SK-N-SH (cell line): ENCODE results near the gene CEBPG. TPM values are rescaled to one million over a fixed set of nuclear protein-coding genes. Genes with fewer than 3 reads are reported as not detected.

Experiments used
- CTCF ChIA-PET: fragments of 300-600, 350-600 bp; formaldehyde crosslinking; extraction: SDS; loops from one replicate; lab custom pipeline; 2021; lab: Yijun Ruan, JAX
- POLR2A ChIA-PET: fragments of 350-600 bp; sonication (Branson Sonifier 250); formaldehyde crosslinking; extraction: SDS; loops from one replicate; lab custom pipeline; 2020; ENCODE audit warnings: antibody characterized with exemption, inconsistent platforms; lab: Yijun Ruan, JAX
- DNase-seq: peaks from one replicate; pipeline ENCODE4 v3.0.0; 2012
- H2AFZ ChIP-seq: fragments of 200-600 bp; sonication (generic); 2 replicates; pipeline ENCODE4 v1.8.1; 2016; ENCODE audit warnings: antibody characterized with exemption, mild to moderate bottlenecking, low read depth
- H3F3A ChIP-seq: fragments of 200-600 bp; sonication (generic); replicated peaks from 2 replicates; pipeline ENCODE3; 2016; ENCODE audit warnings: antibody characterized with exemption, mild to moderate bottlenecking; ENCODE audit not compliant: insufficient read depth
- H3K27ac ChIP-seq, 2 experiments: fragments of 200-500 bp in 1 of 2; fragments of 200-600 bp in 1 of 2; sonication (Bioruptor generic) in 1 of 2; sonication (generic), shearing (Covaris generic) in 1 of 2; 2 replicates each; pipeline versions ENCODE4 v1.5.1 to v1.6.1; 2014 to 2016; ENCODE audit warnings: low read depth in 2 of 2, inconsistent platforms in 1 of 2, low read length in 1 of 2, mild to moderate bottlenecking in 1 of 2, mixed read lengths in 1 of 2
- H3K27me3 ChIP-seq: fragments of 200-600 bp; sonication (generic), shearing (Covaris generic); 2 replicates; pipeline ENCODE4 v1.6.1; 2016; ENCODE audit warnings: mixed run types; ENCODE audit not compliant: insufficient read depth
- H3K36me3 ChIP-seq, 2 experiments: fragments of 200-500 bp in 1 of 2; fragments of 200-600 bp in 1 of 2; sonication (Bioruptor generic) in 1 of 2; sonication (generic) in 1 of 2; replicated peaks in 1 of 2; 2 replicates each; pipeline versions ENCODE3 to v1.5.1; 2014 to 2016; ENCODE audit warnings: low read length in 1 of 2, mild to moderate bottlenecking in 1 of 2; ENCODE audit not compliant: insufficient read depth in 2 of 2, control insufficient read depth in 1 of 2
- H3K4me1 ChIP-seq, 2 experiments: fragments of 200-500 bp in 1 of 2; fragments of 200-600 bp in 1 of 2; sonication (Bioruptor generic) in 1 of 2; sonication (generic), shearing (Covaris generic) in 1 of 2; 2 replicates each; pipeline versions ENCODE4 v1.5.1 to v1.6.1; 2014 to 2016; ENCODE audit warnings: low read depth in 1 of 2, low read length in 1 of 2, mixed run types in 1 of 2; ENCODE audit not compliant: insufficient read depth in 2 of 2, control insufficient read depth in 1 of 2
- H3K4me2 ChIP-seq: fragments of 200-600 bp; sonication (generic), shearing (Covaris generic); 2 replicates; pipeline ENCODE4 v1.6.1; 2017; ENCODE audit warnings: mixed run types
- H3K4me3 ChIP-seq, 2 experiments: fragments of 200-500 bp in 1 of 2; fragments of 200-600 bp in 1 of 2; sonication (Bioruptor generic) in 1 of 2; sonication (generic), shearing (Covaris generic) in 1 of 2; 2 replicates each; pipeline versions ENCODE4 v1.5.1 to v1.8.1; 2014 to 2016; ENCODE audit warnings: low read depth in 2 of 2, inconsistent platforms in 1 of 2, low read length in 1 of 2, mild to moderate bottlenecking in 1 of 2, mixed read lengths in 1 of 2, moderate library complexity in 1 of 2
- H3K79me2 ChIP-seq: fragments of 200-600 bp; sonication (generic); 2 replicates; pipeline ENCODE4 v1.8.1; 2017; ENCODE audit warnings: mild to moderate bottlenecking; ENCODE audit not compliant: insufficient read depth
- H3K9ac ChIP-seq: fragments of 200-600 bp; sonication (generic); 2 replicates; pipeline ENCODE4 v1.6.1; 2017; ENCODE audit warnings: mixed run types
- H3K9me2 ChIP-seq: fragments of 200-600 bp; sonication (generic); 2 replicates; pipeline ENCODE4 v1.6.1; 2017; ENCODE audit warnings: mixed run types
- H3K9me3 ChIP-seq: fragments of 200-600 bp; sonication (generic); 2 replicates; pipeline ENCODE4 v1.6.1; 2017; ENCODE audit warnings: mixed run types, mild to moderate bottlenecking, moderate library complexity
- H4K20me1 ChIP-seq: fragments of 200-600 bp; sonication (generic); 2 replicates; pipeline ENCODE4 v1.6.1; 2017; ENCODE audit warnings: mild to moderate bottlenecking, mixed run types; ENCODE audit not compliant: insufficient read depth
- EP300 ChIP-seq, 2 experiments: IDR thresholded peaks; 2 replicates each; pipeline versions ENCODE4 v1.4.0 to v1.6.1; 2012; ENCODE audit warnings: borderline replicate concordance in 1 of 2, low read depth in 1 of 2, low read length in 1 of 2
- EZH2phosphoT487 ChIP-seq: fragments of 200-600 bp; sonication (generic); IDR thresholded peaks from 2 replicates; pipeline ENCODE4 v1.6.1; 2017; ENCODE audit warnings: low read depth, mixed run types, mild to moderate bottlenecking, antibody characterized with exemption, moderate library complexity, borderline replicate concordance
- FOXJ3 ChIP-seq: sonication (generic); formaldehyde crosslinking; IDR thresholded peaks from 2 replicates; pipeline ENCODE4 v1.5.1; 2020; ENCODE audit warnings: mild to moderate bottlenecking, missing genetic modification reagents
- FOXM1 ChIP-seq: IDR thresholded peaks from 2 replicates; pipeline ENCODE4 v1.4.0; 2012; ENCODE audit warnings: low read depth, mild to moderate bottlenecking
- MEF2A ChIP-seq: IDR thresholded peaks from 2 replicates; pipeline ENCODE4 v1.4.0; 2012; ENCODE audit warnings: low read depth, borderline replicate concordance
- POLR2AphosphoS5 ChIP-seq: IDR thresholded peaks from 2 replicates; pipeline ENCODE4 v1.6.1; 2012; ENCODE audit warnings: low read depth, low read length
- RFX5 ChIP-seq: IDR thresholded peaks from 2 replicates; pipeline ENCODE4 v1.6.1; 2012; ENCODE audit warnings: mild to moderate bottlenecking, improper control_type of control experiment, low read length
- SIN3A ChIP-seq: IDR thresholded peaks from 2 replicates; pipeline ENCODE4 v1.6.1; 2012; ENCODE audit warnings: low read depth, mild to moderate bottlenecking, low read length, moderate library complexity, borderline replicate concordance
- TAF1 ChIP-seq: IDR thresholded peaks from 2 replicates; pipeline ENCODE4 v1.6.1; 2012; ENCODE audit warnings: low read depth, mild to moderate bottlenecking, low read length, moderate library complexity, borderline replicate concordance
- USF2 ChIP-seq: fragments of 150-350 bp; IDR thresholded peaks from 2 replicates; pipeline ENCODE4 v1.6.1; 2017; ENCODE audit warnings: antibody characterized with exemption, low read length, low read depth, borderline replicate concordance
- YY1 ChIP-seq: IDR thresholded peaks from 2 replicates; pipeline ENCODE4 v1.4.0; 2012; ENCODE audit warnings: low read depth, mild to moderate bottlenecking
- WGBS: methylation state at CpG from one replicate; pipeline ENCODE4 v1.1.6; 2017; ENCODE audit warnings: low lambda C conversion rate; 5-methylcytosine and 5-hydroxymethylcytosine counted together
- polyA plus RNA-seq, 3 experiments: library from polyadenylated mRNA; depleted of rRNA; stranded (reverse); fragments of >200 nt; gene quantifications; 2 replicates each; pipeline ENCODE4 v1.2.3, GENCODE V29; 2012
- TF ChIP-seq, protein P1 (sequence below): fragments of 200-600 bp; sonication (generic); IDR thresholded peaks from 2 replicates; pipeline ENCODE4 v1.6.1; 2017; ENCODE audit warnings: antibody characterized with exemption, mild to moderate bottlenecking, moderate library complexity
- TF ChIP-seq, protein P2 (sequence below): IDR thresholded peaks from 2 replicates; pipeline ENCODE4; 2012

The CEBPG gene
- polyA plus RNA-seq, 1 of the 3 experiments (the other 2 are of a cell fraction): 9.1 TPM

GRCh38 chr19:33422369-33423180 lies 49.1 kb downstream of the CEBPG start:
- ChIA-PET POLR2A (no interaction called here), CTCF (interaction anchor here (0.7 to 10.9 kb wide), 5 partner anchors 7 to 355 kb away, joined by 3 to 155 read pairs (median 30); no protein-coding TSS in a partner anchor)
- Histone ChIP-seq H3K36me3 (no peaks in the 10 kb centered on the region), H3K4me3 (no peak overlapping the region), H3K27me3 (no peaks in the 10 kb centered on the region), H3K79me2 (no peaks in the 10 kb centered on the region), H2AFZ (no peak overlapping the region), H3K9me3 (no peaks in the 10 kb centered on the region), H3K4me2 (no peak overlapping the region), H3K27ac (no peak overlapping the region), H3K9ac (no peak overlapping the region), H3K9me2 (no peaks in the 10 kb centered on the region), H3F3A (no peaks in the 10 kb centered on the region), H3K4me1 (peaks cover 0 to 11% of the 10 kb centered on the region in 2 experiments; a peak in 1 of 4 replicates), H4K20me1 (no peaks in the 10 kb centered on the region)
- no peak for TF ChIP-seq FOXM1
- TF ChIP-seq RFX5: no peak
- TF ChIP-seq EZH2phosphoT487: no peak
- no peak for TF ChIP-seq EP300 (IDR thresholded peaks at IDR 0.05; ENCODE audit: borderline replicate concordance in 1 of 2, low read depth in 1 of 2, low read length in 1 of 2)
- TF ChIP-seq FOXJ3: no peak
- TF ChIP-seq USF2: no peak
- DNase-seq: no peak
- 73% methylated on average over 3 of the region's 3 CpGs for WGBS

- Histone ChIP-seq H3K4me2 (no peak overlapping the region), H3K9me2 (no peaks in the 10 kb centered on the region), H3K4me1 (peaks cover 0 to 6% of the 10 kb centered on the region in 2 experiments; a peak in 1 of 4 replicates), H3F3A (no peaks in the 10 kb centered on the region), H3K4me3 (no peak overlapping the region), H3K79me2 (no peaks in the 10 kb centered on the region), H3K27me3 (no peaks in the 10 kb centered on the region), H3K27ac (no peak overlapping the region), H3K9me3 (no peaks in the 10 kb centered on the region), H2AFZ (no peak overlapping the region), H4K20me1 (no peaks in the 10 kb centered on the region), H3K36me3 (no peaks in the 10 kb centered on the region), H3K9ac (no peak overlapping the region)
- ChIA-PET CTCF (interaction anchor here (0.9 to 1.1 kb wide), 2 partner anchors 17 to 354 kb away, joined by 3 read pairs; no protein-coding TSS in a partner anchor), POLR2A (no interaction called here)
- no peak for DNase-seq
- TF ChIP-seq EZH2phosphoT487 (no peak), TAF1 (no peak), POLR2AphosphoS5 (no peak), SIN3A (no peak), MEF2A (no peak), YY1 (no peak), FOXJ3 (no peak)
- TF ChIP-seq, protein P1, sequence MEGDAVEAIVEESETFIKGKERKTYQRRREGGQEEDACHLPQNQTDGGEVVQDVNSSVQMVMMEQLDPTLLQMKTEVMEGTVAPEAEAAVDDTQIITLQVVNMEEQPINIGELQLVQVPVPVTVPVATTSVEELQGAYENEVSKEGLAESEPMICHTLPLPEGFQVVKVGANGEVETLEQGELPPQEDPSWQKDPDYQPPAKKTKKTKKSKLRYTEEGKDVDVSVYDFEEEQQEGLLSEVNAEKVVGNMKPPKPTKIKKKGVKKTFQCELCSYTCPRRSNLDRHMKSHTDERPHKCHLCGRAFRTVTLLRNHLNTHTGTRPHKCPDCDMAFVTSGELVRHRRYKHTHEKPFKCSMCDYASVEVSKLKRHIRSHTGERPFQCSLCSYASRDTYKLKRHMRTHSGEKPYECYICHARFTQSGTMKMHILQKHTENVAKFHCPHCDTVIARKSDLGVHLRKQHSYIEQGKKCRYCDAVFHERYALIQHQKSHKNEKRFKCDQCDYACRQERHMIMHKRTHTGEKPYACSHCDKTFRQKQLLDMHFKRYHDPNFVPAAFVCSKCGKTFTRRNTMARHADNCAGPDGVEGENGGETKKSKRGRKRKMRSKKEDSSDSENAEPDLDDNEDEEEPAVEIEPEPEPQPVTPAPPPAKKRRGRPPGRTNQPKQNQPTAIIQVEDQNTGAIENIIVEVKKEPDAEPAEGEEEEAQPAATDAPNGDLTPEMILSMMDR: no peak
- TF ChIP-seq, protein P2, sequence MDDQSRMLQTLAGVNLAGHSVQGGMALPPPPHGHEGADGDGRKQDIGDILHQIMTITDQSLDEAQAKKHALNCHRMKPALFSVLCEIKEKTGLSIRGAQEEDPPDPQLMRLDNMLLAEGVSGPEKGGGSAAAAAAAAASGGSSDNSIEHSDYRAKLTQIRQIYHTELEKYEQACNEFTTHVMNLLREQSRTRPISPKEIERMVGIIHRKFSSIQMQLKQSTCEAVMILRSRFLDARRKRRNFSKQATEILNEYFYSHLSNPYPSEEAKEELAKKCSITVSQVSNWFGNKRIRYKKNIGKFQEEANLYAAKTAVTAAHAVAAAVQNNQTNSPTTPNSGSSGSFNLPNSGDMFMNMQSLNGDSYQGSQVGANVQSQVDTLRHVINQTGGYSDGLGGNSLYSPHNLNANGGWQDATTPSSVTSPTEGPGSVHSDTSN: no peak
- WGBS: 91% methylated on average over 8 of the region's 8 CpGs
Observed at GRCh38 chr19:33424181-33424580, 50.7 kb downstream of the CEBPG start.
